HG03103 (cell line): ENCODE data around the gene CTXND1.

ENCODE experiments used
- ATAC-seq: cut with Tn5 transposase; IDR thresholded peaks from one replicate; pipeline ENCODE4 v1.9.1; 2021; ENCODE audit warnings: low read depth; ENCODE audit not compliant: unreplicated experiment

The CTXND1 gene

DNA sequence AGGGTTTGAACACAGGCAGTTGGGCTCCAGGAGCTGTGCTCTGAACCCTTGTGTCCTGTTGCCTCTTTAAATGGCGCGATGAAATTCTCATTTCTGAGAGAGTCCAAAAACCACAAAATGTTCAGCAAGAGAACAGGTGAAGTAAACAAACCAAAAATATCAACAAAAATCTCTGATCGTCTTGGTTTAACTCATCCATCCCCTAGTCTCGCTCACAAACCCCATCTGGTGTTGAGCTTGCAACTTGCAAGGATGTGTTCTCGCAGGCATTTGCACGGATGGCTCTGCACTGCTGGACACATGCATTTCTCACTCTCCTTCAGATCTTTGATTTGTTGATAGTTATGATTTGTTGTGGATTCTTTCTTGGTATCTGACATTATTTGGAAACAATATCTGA lies 68.1 kb downstream of the CTXND1 start:
- no peak for ATAC-seq

DNA sequence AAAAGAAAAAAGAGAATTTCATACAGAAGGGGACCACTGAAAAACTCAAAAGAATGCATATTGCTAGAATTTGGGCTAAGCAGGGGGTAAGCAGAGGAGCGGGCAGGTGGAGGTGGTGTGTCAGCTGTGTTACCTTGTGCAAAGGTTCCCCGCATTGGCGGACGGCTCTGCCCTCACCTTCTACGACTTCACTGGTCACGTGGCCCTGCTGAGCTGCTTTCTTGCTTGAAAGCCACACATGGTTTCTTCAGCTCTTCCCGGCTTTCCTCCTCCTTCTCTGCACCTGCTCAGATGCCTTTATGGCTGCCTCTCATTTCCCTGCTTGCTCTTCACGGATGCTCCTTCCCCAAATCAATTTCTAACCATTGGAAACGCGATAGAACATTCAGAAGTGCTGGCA lies 68.7 kb downstream of the CTXND1 start:
- no peak for ATAC-seq

DNA sequence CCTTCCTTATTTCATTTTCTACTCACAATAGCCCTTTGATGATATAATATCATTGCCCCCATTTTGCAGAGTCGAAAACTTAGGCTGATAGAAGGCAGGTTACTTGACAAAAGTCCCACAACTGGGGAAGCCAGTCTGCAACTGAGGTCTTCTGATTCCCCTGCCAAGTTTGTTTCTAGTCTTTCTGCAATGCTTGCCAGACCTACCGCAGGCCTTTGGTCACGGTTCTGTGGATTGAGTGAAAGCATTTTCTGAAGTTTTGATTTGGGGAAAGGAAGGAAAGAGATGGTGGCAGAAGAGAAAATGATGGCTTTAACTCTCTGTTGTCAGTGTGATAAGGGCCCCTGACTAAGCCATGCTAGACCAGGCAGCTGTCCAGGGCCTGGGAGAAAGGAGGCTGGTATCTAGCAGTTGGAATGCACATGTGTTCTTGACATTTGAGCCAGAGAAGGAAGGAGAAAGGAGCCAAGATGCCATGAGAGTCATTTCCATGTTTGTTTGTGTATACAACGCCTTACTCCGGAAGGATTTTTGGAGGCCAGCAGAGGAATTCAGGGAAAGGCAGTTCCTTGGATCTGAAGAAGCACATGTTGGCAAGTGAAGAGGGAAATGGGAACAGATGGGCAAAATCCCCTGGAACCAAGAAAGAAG lies 69.3 kb downstream of the CTXND1 start:
- ATAC-seq, result no peak

DNA sequence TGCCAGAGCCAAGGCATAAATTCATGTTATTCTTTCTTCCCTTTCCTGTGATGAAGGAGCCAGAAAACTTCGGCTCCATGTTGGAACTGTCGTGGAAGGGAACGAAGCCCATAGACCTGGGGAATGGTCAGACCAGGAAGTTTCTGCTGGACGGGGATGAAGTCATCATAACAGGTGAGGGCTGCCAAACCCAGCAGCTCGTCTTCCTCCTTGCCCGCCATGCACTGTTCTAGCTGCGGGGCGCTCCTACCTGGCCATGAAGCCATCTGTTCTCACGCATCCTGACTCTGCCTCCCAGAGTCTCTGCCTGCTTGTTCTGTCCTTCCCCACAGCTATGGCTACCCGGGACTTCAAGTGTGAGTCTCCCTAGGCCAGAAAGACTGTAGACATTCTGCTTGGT lies 71.0 kb downstream of the CTXND1 start:
- ATAC-seq, result no peak

DNA sequence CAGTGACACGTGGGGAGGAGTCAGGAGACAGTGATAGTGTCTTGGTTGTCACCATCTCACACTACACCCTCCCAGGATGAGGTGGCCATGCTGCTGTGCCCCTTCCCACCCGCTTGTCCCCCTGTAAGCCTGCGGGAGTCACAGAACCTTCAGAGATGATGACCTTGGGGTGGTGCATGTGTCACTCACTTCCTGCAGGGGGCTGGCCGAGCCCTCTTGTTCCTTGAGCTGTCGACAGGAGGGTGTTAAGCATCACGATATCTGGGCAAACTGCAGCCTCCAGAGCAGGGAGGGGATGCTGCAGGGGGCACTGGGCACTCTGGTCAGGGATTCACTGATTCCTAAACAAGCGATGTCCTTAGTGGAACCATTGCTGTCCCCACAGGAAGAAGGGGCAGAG lies 71.5 kb downstream of the CTXND1 start:
- no peak for ATAC-seq

DNA sequence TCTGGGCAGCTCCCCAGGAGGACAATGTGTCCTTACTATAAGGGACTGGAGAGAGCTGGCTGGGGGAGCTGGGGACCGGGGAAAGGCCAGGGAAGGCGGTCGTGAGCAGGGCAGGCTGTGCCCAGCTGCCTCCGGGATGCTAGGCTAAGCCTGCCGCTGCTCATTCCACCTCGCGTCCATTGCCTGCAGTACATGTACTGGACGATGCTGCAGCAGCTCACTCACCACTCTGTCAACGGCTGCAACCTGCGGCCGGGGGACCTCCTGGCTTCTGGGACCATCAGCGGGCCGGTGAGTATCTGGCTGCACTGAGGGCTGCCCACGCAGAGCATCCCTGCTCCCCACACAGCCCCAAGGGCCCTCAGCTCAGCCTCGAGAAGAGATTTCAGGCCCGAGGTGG lies 72.1 kb downstream of the CTXND1 start:
- no peak for ATAC-seq

DNA sequence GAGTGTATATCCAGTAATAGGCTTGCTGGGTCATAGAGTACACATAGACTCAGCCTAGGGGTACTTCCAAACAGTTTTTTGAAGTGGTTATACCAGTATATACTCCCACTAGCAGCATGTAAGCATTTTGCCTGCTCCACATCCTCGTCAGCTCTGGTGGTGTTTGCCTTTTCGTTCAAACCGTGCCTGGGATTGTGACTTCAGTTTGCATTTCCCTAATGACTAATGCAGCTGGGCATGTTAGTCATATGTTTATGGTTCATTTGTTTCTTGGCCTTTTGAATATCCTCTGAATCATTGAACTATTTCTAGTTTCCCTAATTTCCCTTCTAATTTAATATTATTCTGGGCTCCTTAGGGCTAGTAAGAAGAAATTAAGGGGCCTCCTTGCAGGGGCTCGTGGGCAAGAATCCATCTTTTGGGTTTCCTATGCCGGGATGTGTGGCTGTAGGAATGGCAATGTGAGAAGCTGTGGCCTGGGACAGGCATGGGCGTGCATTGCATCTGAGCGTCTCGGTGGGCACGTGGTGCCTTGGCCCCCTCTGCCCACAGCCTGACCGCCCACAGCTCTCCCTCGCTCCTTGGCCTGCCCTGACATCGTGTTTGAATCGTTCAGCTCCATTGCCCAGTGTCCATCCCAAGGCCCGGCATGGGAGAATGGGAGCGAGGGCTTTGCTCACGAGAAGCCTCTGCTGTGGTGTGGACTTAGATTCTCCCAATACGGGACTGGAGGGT lies 72.8 kb downstream of the CTXND1 start:
- ATAC-seq, result no peak

DNA sequence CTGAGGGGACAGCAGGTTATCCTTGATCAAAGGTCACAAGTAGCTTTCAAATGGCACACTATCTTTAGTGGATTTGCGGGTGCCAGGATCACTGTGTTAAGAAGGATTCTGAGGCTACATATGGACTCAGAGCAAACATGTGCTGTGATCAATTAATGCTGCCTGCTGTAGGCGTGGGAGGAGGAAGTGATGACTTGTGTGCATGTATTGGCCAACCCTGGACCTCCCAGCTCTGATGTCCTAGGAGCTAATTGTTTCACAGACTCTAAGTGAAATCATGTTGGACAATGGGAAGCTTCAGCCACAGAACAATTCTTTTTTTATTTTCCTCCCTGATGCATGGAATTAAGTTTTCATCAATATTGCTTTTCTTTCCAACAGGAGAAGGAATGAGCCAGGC lies 74.9 kb downstream of the CTXND1 start:
- no peak for ATAC-seq

DNA sequence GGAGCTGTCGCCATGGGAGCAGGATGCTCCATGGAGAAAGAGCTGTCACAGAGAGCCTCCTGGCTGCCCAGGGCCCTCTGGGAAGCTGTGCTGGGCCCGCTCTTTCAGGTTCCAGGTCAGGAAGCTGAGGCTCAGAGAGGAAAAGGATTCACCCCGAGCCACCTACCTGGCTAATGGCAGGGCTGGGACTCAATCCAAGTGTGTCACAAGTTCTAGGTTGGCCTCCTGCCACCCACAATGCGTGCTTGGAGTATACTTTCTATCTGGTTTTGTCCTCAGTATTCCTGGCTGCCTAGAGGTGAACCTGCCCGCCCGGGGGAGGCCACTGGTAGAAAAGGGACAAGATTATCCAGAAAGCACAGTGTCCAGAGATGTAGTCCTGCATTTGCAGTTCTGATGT lies 75.6 kb downstream of the CTXND1 start:
- ATAC-seq, result no peak

DNA sequence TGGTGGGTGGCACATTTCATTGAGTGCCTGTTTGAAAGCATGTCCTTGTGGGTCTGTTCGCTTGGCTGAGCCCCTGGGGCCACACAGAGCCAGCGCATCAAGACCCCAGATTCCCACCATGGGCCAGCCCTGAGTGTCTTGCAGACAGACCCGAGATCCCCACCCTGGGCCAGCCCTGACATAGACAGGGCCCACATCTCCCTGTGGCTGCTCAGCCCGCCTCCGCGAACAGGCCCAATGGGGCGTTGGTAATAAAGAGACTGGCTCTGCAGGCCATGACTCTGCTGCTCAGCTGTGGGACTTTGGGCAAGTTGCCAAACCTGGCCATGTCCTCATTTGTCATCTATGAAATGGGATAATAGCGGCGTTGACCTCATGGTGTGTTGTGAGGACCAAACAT lies 76.6 kb downstream of the CTXND1 start:
- no peak for ATAC-seq

DNA sequence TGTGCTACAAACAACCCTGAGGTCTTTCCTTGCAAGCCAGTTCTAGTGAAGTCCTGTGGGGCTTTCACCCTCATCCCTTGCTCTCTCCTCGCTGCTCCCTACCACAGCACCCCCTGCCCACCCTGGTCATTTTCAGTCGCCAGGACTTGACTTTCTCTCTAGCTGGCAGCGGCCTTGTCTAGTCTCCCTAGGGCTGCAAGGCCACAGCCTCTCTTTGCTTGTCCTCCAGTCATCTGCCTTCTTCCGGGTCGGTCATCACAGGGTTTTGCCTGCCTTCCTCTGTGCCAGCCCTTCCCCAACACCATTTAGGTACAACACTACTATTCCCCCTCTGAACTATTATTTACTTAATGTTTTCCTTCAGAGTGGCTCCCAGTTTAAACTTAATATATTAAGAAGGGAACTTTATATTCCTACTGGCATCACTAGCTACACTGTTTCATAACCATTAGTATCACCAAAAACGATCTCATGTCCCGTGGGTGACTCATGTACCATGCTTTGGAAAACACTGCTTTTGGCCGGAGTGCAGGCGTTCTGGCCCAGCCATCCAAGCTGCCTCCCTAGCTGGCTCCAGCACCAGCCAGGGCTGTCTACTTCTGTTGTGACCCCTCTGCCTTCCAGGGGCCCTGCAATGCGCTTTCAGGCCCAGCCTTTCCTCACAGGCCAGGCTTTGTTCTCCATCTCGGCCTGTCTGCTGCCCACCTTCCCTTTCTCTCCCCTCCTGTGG lies 77.8 kb downstream of the CTXND1 start:
- ATAC-seq, result no peak

DNA sequence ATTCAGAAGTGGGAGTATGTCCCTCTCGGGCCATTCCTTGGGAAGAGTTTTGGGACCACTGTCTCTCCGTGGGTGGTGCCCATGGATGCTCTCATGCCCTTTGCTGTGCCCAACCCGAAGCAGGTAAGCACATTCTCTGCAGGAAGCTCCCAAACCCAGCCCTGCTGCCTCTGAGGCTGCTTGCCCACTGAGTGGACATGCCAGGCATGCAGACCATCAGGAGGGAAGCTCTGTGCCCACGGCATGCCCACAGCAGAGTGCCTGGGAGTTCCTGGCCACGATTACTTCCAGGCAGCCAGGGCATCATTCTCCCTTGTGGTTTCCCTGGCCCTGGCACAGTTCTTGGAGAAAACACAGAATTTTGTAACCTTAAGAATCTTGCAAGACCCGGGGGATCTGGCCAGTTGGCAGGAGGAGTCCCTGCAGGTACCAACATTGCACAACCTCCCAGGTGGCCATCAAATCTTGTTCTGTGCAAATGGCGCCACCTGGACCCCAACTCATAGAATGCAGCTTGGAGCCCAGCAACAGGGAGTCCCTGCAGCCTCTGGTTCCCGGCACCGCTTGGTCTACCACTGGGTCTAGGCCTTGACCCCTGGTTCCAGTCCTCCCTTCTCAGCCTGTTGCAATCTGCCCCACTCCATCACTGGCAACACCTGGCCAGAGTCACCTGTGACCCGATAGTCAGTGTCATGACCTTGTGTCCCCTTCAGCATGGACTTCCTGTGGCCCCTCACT lies 78.8 kb downstream of the CTXND1 start:
- peak; percentile 65 for ATAC-seq

DNA sequence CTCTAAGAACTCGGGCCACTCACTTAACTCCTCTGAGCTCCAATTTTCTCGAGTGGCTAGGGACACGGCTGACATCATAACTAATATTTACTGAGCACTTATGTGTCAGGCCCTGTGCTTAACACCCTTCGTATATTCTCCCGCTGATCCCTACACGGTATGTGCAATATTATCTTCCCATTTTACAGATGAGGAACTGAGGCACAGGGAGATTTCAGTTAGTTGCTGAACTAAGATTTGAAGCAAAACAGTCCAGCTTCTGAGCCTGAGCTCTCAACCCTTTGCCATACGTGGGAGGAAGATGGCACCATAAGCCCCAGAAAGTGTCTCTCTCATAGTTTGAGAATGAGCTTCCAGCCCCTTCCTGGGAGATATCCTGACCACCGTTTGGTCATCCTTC lies 79.6 kb downstream of the CTXND1 start:
- no peak for ATAC-seq

DNA sequence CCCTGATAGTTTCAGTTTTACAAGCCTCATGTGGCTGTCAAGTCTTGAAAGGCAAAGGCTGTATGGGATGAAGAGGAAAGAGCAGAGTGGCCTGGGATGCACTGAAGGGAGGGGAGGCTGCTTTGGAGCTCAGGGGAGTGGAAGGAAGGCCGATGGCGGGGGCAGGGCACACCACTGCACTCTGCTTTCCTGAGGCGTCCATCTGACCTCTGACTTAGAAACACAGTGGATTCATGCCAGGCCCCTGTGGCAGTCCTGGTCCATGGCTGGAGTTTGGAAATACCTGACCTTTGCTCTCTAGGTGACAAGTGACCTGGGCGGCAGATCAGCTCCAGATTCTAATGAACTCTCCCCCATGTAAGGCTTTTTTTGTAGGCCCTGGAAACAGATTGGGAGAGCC lies 80.2 kb downstream of the CTXND1 start:
- no peak for ATAC-seq

DNA sequence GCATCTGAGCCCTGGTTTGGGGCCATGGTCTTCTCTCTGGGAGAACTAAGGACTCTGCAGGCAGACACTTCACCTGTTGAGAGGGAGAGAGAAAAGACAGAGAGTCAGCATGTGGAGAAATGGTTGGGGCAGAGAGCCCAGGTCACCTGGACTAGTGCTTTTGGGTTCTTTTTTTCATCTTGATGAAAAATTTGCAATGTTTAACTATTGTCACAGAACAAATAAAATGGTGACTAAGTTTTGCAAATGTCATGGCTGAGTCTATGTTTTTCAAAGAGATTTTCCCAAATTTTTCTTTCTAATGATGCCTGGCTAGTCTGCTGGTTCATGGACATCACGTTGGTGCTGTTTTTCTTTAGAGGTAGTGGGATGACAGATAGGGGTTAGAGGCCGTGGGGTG lies 81.4 kb downstream of the CTXND1 start:
- no peak for ATAC-seq

DNA sequence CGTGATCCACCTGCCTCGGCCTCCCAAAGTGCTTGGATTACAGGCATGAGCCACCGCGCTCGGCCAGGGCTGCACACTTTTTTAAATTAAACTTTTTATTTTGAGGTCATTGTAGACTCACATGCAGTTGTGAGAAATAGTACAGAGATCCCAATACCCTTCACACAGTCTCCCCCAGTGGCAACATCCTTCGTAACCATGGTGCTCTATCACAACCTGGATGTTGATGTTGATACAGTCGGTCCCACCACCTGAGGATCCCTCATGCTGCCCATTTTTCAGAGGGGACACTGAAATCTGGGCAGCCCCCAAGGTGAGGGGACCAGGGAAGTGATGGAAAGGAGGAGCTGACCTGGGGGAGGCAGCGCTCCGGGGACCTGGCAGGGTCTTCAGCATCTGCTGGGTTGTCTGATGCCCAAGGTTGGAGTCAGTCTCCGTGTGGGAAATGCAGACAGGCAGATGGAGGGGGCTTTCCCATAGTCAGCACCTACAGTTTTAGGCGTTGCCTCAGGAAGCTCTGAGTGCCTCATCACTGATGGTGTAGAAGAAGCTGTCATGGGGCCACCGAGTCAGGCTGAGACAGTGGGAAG lies 82.2 kb downstream of the CTXND1 start:
- no peak for ATAC-seq

DNA sequence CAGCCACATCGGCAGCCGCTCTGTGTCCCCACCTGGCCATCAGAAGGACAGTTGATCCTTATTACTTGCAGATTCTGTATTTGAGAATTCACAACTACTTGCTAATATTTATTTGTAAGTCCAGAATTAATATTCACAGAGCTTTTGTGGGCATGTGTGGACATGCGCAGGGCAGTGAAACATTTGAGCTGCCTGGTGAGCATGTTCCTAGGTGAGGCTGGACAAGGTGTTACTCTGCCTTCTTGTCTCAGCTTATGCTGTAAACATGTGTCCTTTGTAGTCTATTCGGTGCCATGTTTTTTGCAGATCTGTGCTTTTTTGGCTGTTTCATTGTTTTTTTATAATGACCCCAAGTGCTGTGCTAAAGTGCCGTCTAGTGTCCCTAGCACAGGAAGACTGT lies 83.6 kb downstream of the CTXND1 start:
- ATAC-seq, result no peak

DNA sequence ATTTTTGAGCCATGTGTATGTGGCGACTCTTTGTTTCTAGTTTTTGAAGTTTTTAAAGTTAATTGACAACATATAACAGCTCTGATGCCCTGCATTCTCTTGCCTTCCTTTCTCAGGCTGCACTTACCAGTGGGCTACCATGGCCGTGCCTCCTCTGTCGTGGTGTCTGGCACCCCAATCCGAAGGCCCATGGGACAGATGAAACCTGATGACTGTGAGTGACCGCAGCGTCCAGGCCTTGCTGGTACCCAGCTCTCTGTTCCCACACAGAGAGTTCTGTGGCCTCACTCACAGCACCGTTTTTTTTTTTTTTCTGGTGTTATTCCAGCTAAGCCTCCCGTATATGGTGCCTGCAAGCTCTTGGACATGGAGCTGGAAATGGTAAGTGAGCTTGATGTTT lies 84.1 kb downstream of the CTXND1 start:
- no peak for ATAC-seq

DNA sequence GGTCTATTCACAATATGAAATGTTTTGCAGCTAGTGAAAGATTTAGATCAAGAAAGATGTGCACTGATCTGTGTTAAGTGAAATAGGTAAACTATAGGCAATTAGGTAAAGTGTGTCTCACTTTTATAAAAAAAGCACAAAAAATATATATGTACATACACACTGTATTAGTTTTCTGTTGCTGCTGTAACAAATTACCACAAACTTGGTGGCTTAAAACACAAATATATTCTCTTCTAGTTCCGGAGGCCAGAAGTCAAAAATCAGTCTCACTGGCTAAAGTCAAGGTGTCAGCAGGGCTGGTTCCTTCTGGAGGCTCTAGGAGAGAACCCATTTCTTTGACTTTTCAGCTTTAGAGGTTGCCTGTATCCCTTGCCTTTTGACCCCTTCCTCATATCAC lies 88.1 kb downstream of the CTXND1 start:
- ATAC-seq, result no peak

DNA sequence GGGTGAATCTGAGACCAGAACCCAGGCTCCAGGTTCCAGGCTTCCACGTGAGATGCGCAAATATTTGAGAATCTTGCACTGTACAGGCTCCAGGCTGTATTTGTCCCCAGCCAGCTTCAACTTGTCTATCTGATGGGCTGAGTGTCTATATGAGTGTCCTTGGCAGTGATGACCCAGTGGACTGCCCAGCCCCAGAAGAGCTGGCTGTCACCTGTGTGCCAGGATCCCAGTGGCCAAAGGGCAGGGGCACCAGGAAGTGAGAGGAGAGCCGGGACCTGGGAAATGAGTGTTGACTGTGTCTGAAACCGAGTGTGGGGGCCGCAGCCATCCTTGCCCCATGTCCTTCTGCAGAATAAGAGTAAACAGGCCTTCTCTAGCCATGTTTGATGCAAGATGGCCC lies 88.8 kb downstream of the CTXND1 start:
- ATAC-seq, result no peak

DNA sequence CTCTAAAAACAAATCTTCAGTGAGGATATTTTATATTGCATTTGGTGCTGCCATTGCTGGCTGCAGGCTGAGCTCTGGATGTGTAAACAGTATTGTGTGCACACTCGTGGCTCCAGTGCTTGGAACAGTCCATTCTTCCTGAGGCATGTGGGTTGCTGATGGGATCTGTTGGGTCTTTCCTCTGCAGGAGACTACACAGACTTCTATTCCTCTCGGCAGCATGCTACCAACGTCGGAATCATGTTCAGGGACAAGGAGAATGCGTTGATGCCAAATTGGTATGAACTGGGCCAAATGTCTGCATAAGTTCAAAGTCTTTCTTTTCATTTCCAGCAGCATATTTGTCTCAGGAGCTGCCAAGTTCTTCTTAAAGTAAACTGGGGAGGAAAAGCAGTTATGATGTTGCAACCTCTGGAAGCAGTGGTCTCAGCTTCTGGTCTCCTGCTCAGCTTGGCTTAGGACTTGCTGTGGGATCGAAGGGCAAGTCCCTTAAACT lies 89.9 kb downstream of the CTXND1 start:
- no peak for ATAC-seq
